Sigmoid colon (tissue), 4 donors: ENCODE data around the gene CNTN4.

Experiments
- EP300 ChIP-seq, 4 donors: sonication (generic); formaldehyde crosslinking; IDR thresholded peaks; one replicate each; pipeline ENCODE4 v1.6.1; 2017; ENCODE audit warnings: antibody characterized with exemption in 4 of 4
- POLR2A ChIP-seq, 2 donors: fragments of 450-650 bp; IDR thresholded peaks; one replicate each; pipeline ENCODE4 v1.6.1; 2016; ENCODE audit warnings: antibody characterized with exemption in 2 of 2, mild to moderate bottlenecking in 2 of 2, moderate library complexity in 2 of 2
- TF ChIP-seq, protein P1 (sequence below), 4 experiments: fragments of 450-650 bp in 3 of 4; fragments of 200-600 bp in 1 of 4; IDR thresholded peaks; one replicate each; pipeline ENCODE4 v1.5.1; 2016 to 2019; ENCODE audit warnings: antibody characterized with exemption in 4 of 4, mild to moderate bottlenecking in 3 of 4, moderate library complexity in 2 of 4

GRCh38 chr3:3038201-3038991 lies 939.7 kb downstream of the CNTN4 start:
- TF ChIP-seq, protein P1, sequence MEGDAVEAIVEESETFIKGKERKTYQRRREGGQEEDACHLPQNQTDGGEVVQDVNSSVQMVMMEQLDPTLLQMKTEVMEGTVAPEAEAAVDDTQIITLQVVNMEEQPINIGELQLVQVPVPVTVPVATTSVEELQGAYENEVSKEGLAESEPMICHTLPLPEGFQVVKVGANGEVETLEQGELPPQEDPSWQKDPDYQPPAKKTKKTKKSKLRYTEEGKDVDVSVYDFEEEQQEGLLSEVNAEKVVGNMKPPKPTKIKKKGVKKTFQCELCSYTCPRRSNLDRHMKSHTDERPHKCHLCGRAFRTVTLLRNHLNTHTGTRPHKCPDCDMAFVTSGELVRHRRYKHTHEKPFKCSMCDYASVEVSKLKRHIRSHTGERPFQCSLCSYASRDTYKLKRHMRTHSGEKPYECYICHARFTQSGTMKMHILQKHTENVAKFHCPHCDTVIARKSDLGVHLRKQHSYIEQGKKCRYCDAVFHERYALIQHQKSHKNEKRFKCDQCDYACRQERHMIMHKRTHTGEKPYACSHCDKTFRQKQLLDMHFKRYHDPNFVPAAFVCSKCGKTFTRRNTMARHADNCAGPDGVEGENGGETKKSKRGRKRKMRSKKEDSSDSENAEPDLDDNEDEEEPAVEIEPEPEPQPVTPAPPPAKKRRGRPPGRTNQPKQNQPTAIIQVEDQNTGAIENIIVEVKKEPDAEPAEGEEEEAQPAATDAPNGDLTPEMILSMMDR (IDR thresholded peaks at IDR 0.05) = no peak
- TF ChIP-seq POLR2A (IDR thresholded peaks at IDR 0.05) = no peak
- no peak for TF ChIP-seq EP300 (IDR thresholded peaks at IDR 0.05)
